ENCODE measurements around the gene LAMA5. TPM values are rescaled to one million over a fixed set of nuclear protein-coding genes. Genes with fewer than 3 reads are reported as not detected.

Gene LAMA5
- total and polyA plus RNA-seq, 2 of the 8 experiments (the other 6 are each of a cell fraction or from before 2014, with no cell fraction given) = 34.4 to 225 TPM

- no peak for TF ChIP-seq CHD7 (IDR thresholded peaks at IDR 0.05; ENCODE audit: insufficient replicate concordance, low read length)
- TF ChIP-seq CEBPB (IDR thresholded peaks at IDR 0.05; ENCODE audit: low read depth, low read length) = no peak
- no peak for TF ChIP-seq ASH2L (IDR thresholded peaks at IDR 0.05; ENCODE audit: low read length)
- TF ChIP-seq E2F6 (IDR thresholded peaks at IDR 0.05) = no peak
- no peak for TF ChIP-seq CREB1 (IDR thresholded peaks at IDR 0.05)
- TF ChIP-seq BACH1 (IDR thresholded peaks at IDR 0.05; ENCODE audit: low read length) = no peak
- TF ChIP-seq KDM1A (IDR thresholded peaks at IDR 0.05; ENCODE audit: borderline replicate concordance, low read length) = no peak
- no peak for TF ChIP-seq NRF1 (IDR thresholded peaks at IDR 0.05; ENCODE audit: low read depth, low read length)
Observed at GRCh38 chr20:62293946-62294345, 73.2 kb downstream of the LAMA5 start (continued).

All from H1 (cell line).